GM06990 (cell line): Measurements from ENCODE around the gene ZFYVE19.

ENCODE experiments used
- DNase-seq: peaks from one replicate; pipeline ENCODE4 v3.0.0-alpha.2; 2011; ENCODE audit not compliant: insufficient read length; ENCODE audit errors: extremely low read depth
- H3K27me3 ChIP-seq: replicated peaks from 2 replicates; pipeline ENCODE4 v1.6.0; 2011; ENCODE audit warnings: low read length; ENCODE audit not compliant: control insufficient read depth, insufficient read depth
- H3K36me3 ChIP-seq: 2 replicates; pipeline ENCODE4 v1.5.1; 2011; ENCODE audit warnings: low read length; ENCODE audit not compliant: control insufficient read depth, insufficient read depth
- H3K4me3 ChIP-seq: replicated peaks from 2 replicates; pipeline ENCODE4 v1.5.1; 2011; ENCODE audit warnings: low read depth, mild to moderate bottlenecking, control low read depth, low read length
- CTCF ChIP-seq: IDR thresholded peaks from 2 replicates; pipeline ENCODE4 v1.5.1; 2011; ENCODE audit warnings: low read length, control low read depth, mild to moderate bottlenecking, inconsistent platforms; ENCODE audit not compliant: insufficient read depth, poor library complexity, severe bottlenecking

ZFYVE19 gene

GRCh38 chr15:40790718-40791117 lies 16.2 kb upstream of the ZFYVE19 start:
- peaks cover 1% of the 10 kb centered on the region; the same call in 1 of the 2 replicates for H3K36me3 ChIP-seq

GRCh38 chr15:40792394-40792793 lies 14.5 kb upstream of the ZFYVE19 start:
- H3K4me3 ChIP-seq: no peak overlapping the region
- TF ChIP-seq CTCF: no peak
- no peak for DNase-seq
- peaks cover 1% of the 10 kb centered on the region; the same call in 1 of the 2 replicates for H3K36me3 ChIP-seq
- no peaks in the 10 kb centered on the region for H3K27me3 ChIP-seq

More at GRCh38 chr15:40790718-40791117, 16.2 kb upstream of the ZFYVE19 start:
- Histone ChIP-seq H3K4me3 (no peak overlapping the region), H3K27me3 (no peaks in the 10 kb centered on the region)
- TF ChIP-seq CTCF: no peak
- DNase-seq: no peak

GRCh38 chr15:40793216-40793989 lies 13.5 kb upstream of the ZFYVE19 start:
- DNase-seq: no peak
- H3K4me3 ChIP-seq: no peak overlapping the region
- TF ChIP-seq CTCF: no peak
- H3K27me3 ChIP-seq: no peaks in the 10 kb centered on the region
- peaks cover 1% of the 10 kb centered on the region; the same call in 1 of the 2 replicates for H3K36me3 ChIP-seq

- no peak for DNase-seq
- H3K4me3 ChIP-seq: no peak overlapping the region
- H3K36me3 ChIP-seq: no peaks in the 10 kb centered on the region
- TF ChIP-seq CTCF: no peak
- no peaks in the 10 kb centered on the region for H3K27me3 ChIP-seq
Observed at GRCh38 chr15:40796041-40796440, 10.8 kb upstream of the ZFYVE19 start.

- H3K36me3 ChIP-seq: no peaks in the 10 kb centered on the region
- no peak overlapping the region for H3K4me3 ChIP-seq
- H3K27me3 ChIP-seq: no peaks in the 10 kb centered on the region
- DNase-seq: no peak
- no peak for TF ChIP-seq CTCF
Observed at GRCh38 chr15:40796512-40796911, 10.4 kb upstream of the ZFYVE19 start.
